HL-60 (cell line): ENCODE results near the gene ZNF716.

Experiments used
- CTCF ChIP-seq: IDR thresholded peaks from one replicate; pipeline ENCODE4 v1.5.1; 2011; ENCODE audit warnings: low read length, control low read depth, inconsistent platforms; ENCODE audit not compliant: insufficient read depth
- POLR2AphosphoS5 ChIP-seq: IDR thresholded peaks from 2 replicates; pipeline ENCODE4 v1.6.1; 2012; ENCODE audit warnings: low read depth

GRCh38 chr7:57496395-57496794 lies 46.4 kb downstream of the ZNF716 start:
- TF ChIP-seq POLR2AphosphoS5: no peak
- no peak for TF ChIP-seq CTCF
